Esophagus (tissue), 2 donors: ENCODE results near the gene DZANK1. TPM values are rescaled to one million over a fixed set of nuclear protein-coding genes. Genes with fewer than 3 reads are reported as not detected.
"Not testable (repeated sequence)": the region's sequence is repeated elsewhere in the genome, so short reads cannot be mapped to it uniquely, and the experiment has no call there.

Source experiments
- H3K27ac ChIP-seq, 2 donors: one replicate each; pipeline ENCODE4 v1.5.1; 2013; ENCODE audit warnings: low read depth in 2 of 2, mild to moderate bottlenecking in 2 of 2, inconsistent platforms in 1 of 2, low read length in 1 of 2, moderate library complexity in 1 of 2
- H3K27me3 ChIP-seq, 2 donors: one replicate each; pipeline ENCODE4 v1.6.1; 2013; ENCODE audit warnings: low read length in 2 of 2, control low read depth in 1 of 2, mild to moderate bottlenecking in 1 of 2; ENCODE audit not compliant: insufficient read depth in 2 of 2, control insufficient read depth in 1 of 2
- H3K36me3 ChIP-seq, 2 donors: one replicate each; pipeline ENCODE4 v1.6.1; 2013; ENCODE audit warnings: low read length in 1 of 2; ENCODE audit not compliant: control insufficient read depth in 2 of 2, insufficient read depth in 2 of 2
- H3K4me1 ChIP-seq, 2 donors: one replicate each; pipeline ENCODE4 v1.6.1; 2013; ENCODE audit warnings: low read length in 1 of 2; ENCODE audit not compliant: control insufficient read depth in 2 of 2, insufficient read depth in 2 of 2
- H3K4me3 ChIP-seq, 2 donors: one replicate each; pipeline ENCODE4 v1.5.1; 2013; ENCODE audit warnings: low read length in 2 of 2, mild to moderate bottlenecking in 2 of 2, low read depth in 1 of 2, moderate library complexity in 1 of 2
- H3K9me3 ChIP-seq, 2 donors: one replicate each; pipeline ENCODE4 v1.6.1; 2013; ENCODE audit warnings: mild to moderate bottlenecking in 2 of 2, low read depth in 1 of 2, low read length in 1 of 2, moderate library complexity in 1 of 2; ENCODE audit not compliant: control insufficient read depth in 2 of 2, insufficient read depth in 1 of 2
- WGBS, 2 donors: extraction: QIAGEN DNeasy Blood & Tissue Kit; methylation state at CpG; one replicate each; pipeline ENCODE4 v1.1.7; 2013; 5-methylcytosine and 5-hydroxymethylcytosine counted together
- polyA plus RNA-seq, 2 donors: library from polyadenylated mRNA; stranded (reverse); fragments of 200-250 nt; gene quantifications; one replicate each; pipeline ENCODE4 v1.2.3, GENCODE V29; 2013
- donor health status: healthy with polysubstance abuse.
- donor health status: Bipolar disorder and iron deficiency.

The DZANK1 gene
- polyA plus RNA-seq, result 1 to 10 TPM in 1 of 2 donors, under 1 TPM in 1; 0.69 to 1.7 TPM

- Histone ChIP-seq H3K27ac (peak within 1 kb of the TSS; percentile 82 to 92), H3K27me3 (no peaks in the 10 kb centered on the region), H3K36me3 (peaks cover 0 to 6% of the 10 kb centered on the region in 2 donors), H3K9me3 (no peaks in the 10 kb centered on the region), H3K4me3 (peak within 1 kb of the TSS; percentile 88 to 97), H3K4me1 (peaks cover 0 to 2% of the 10 kb centered on the region in 2 donors)
- 0% methylated on average over 55 to 57 of the region's 57 CpGs for WGBS, 2 donors
These were observed at the start of gene DZANK1, which contains the start of gene POLR3F for GRCh38 chr20:18466894-18467730. DZANK1 (minus strand) TSS chr20:18467030; CDS start chr20:18465358, 1,672 bp downstream. POLR3F (plus strand) TSS chr20:18467390; CDS start chr20:18467507, 117 bp downstream.

- no peaks in the 10 kb centered on the region for H3K9me3 ChIP-seq
- no peak overlapping the region for H3K4me3 ChIP-seq
- no peaks in the 10 kb centered on the region for H3K4me1 ChIP-seq
- H3K27ac ChIP-seq, result no peak overlapping the region
- H3K27me3 ChIP-seq, result no peaks in the 10 kb centered on the region
- H3K36me3 ChIP-seq, result peaks cover 0 to 6% of the 10 kb centered on the region in 2 donors
These were observed 49.1 kb upstream of the DZANK1 start for GRCh38 chr20:18515973-18516372.

GRCh38 chr20:18514127-18514526 lies 47.3 kb upstream of the DZANK1 start:
- Histone ChIP-seq H3K4me1 (no peaks in the 10 kb centered on the region), H3K27me3 (no peaks in the 10 kb centered on the region), H3K4me3 (no peak overlapping the region), H3K9me3 (no peaks in the 10 kb centered on the region), H3K36me3 (peaks cover 0 to 4% of the 10 kb centered on the region in 2 donors), H3K27ac (no peak overlapping the region)
- 90% methylated on average over 5 of the region's 5 CpGs for WGBS, 2 donors

GRCh38 chr20:18513208-18513607 lies 46.4 kb upstream of the DZANK1 start:
- no peaks in the 10 kb centered on the region for H3K9me3 ChIP-seq
- 94% methylated on average over 7 of the region's 7 CpGs for WGBS, 2 donors
- peaks cover 0 to 4% of the 10 kb centered on the region in 2 donors for H3K4me1 ChIP-seq
- no peak overlapping the region for H3K4me3 ChIP-seq
- H3K36me3 ChIP-seq, result peaks cover 0 to 4% of the 10 kb centered on the region in 2 donors
- H3K27me3 ChIP-seq, result no peaks in the 10 kb centered on the region
- H3K27ac ChIP-seq, result no peak overlapping the region

- no peaks in the 10 kb centered on the region for H3K27me3 ChIP-seq
- no peaks in the 10 kb centered on the region for H3K9me3 ChIP-seq
- no peak overlapping the region for H3K27ac ChIP-seq
- peaks cover 0 to 4% of the 10 kb centered on the region in 2 donors for H3K4me1 ChIP-seq
- H3K4me3 ChIP-seq, result no peak overlapping the region
- H3K36me3 ChIP-seq, result peaks cover 0 to 4% of the 10 kb centered on the region in 2 donors
- WGBS, 2 donors, result 91 to 93% methylated on average over 1 of the region's 1 CpG
These were observed 44.7 kb upstream of the DZANK1 start for GRCh38 chr20:18511571-18511970.

GRCh38 chr20:18507218-18508191 lies 40.7 kb upstream of the DZANK1 start, which contains the start of gene SEC23B:
SEC23B (plus strand) TSS chr20:18507940; CDS start chr20:18510836, 2,896 bp downstream.
- H3K9me3 ChIP-seq, result no peaks in the 10 kb centered on the region
- WGBS, 2 donors, result 0 to 1% methylated on average over 68 to 69 of the region's 69 CpGs
- peak within 1 kb of the TSS; percentile 100 for H3K27ac ChIP-seq
- H3K27me3 ChIP-seq, result no peaks in the 10 kb centered on the region
- H3K4me1 ChIP-seq, result peaks cover 0 to 4% of the 10 kb centered on the region in 2 donors
- no peaks in the 10 kb centered on the region for H3K36me3 ChIP-seq
- peak within 1 kb of the TSS; percentile 81 to 83 for H3K4me3 ChIP-seq

- 64 to 65% methylated on average over 8 of the region's 8 CpGs for WGBS, 2 donors
- no peaks in the 10 kb centered on the region for H3K9me3 ChIP-seq
- H3K36me3 ChIP-seq, result no peaks in the 10 kb centered on the region
- peak overlapping the region; percentile 100 for H3K27ac ChIP-seq
- peak overlapping the region; percentile 81 to 83 for H3K4me3 ChIP-seq
- no peaks in the 10 kb centered on the region for H3K27me3 ChIP-seq
- peaks cover 0 to 4% of the 10 kb centered on the region in 2 donors for H3K4me1 ChIP-seq
These were observed 39.9 kb upstream of the DZANK1 start for GRCh38 chr20:18506744-18507143.

- peaks cover 0 to 4% of the 10 kb centered on the region in 2 donors for H3K4me1 ChIP-seq
- no peaks in the 10 kb centered on the region for H3K36me3 ChIP-seq
- H3K4me3 ChIP-seq, result no peak overlapping the region
- H3K27ac ChIP-seq, result no peak overlapping the region
- no peaks in the 10 kb centered on the region for H3K27me3 ChIP-seq
- WGBS, 2 donors, result 64 to 76% methylated on average over 31 of the region's 31 CpGs
- H3K9me3 ChIP-seq, result no peaks in the 10 kb centered on the region
These were observed 37.7 kb upstream of the DZANK1 start for GRCh38 chr20:18504479-18505060.

GRCh38 chr20:18501672-18502071 lies 34.8 kb upstream of the DZANK1 start:
- WGBS, 2 donors, result 69 to 74% methylated on average over 1 of the region's 1 CpG
- not testable (repeated sequence) for H3K4me1 ChIP-seq, H3K27me3 ChIP-seq, H3K27ac ChIP-seq, H3K9me3 ChIP-seq, H3K36me3 ChIP-seq, H3K4me3 ChIP-seq
